Measurements from ENCODE around the gene RABL3.
"Not testable (repeated sequence)": the region's sequence is repeated elsewhere in the genome, so short reads cannot be mapped to it uniquely, and the experiment has no call there.

RABL3 gene

DNA sequence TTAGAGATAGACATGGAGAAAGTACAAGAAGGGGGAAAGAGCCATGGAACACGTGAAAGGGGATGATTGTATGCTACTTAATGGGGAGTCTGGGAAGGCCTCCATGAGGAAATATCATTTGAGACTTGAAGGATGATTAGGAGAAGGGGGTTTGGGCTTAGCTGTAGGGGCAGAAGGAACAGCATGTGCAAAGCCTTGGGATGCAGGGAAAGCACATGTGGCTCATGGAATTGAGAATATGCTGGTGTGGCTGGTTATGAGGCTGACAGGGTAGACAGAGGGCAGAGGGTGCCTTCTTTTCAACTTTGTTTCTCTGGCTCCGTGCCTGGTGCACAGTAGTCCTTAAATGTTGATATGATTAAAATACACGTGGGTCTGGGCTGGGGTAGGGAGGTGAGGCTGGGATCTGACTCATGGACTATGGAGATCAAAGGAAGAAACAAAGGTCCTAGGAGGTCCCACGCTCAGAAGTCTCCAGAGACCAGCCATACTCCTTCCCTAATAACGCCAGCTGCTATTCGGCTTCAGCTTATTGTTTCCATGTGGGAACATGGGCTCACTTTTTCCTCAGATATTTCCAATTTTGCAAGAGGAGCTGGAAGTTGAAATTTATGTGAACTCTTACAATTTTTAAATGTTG is 1.4 kb upstream of the RABL3 start:
- DNase-seq: no peak

- DNase-seq: no peak
Observed at GRCh38 chr3:120742849-120743365, 591 bp upstream of the RABL3 start.

GRCh38 chr3:120741837-120742197 is 499 bp downstream of the RABL3 start:
- DNase-seq: peak; percentile 48

DNA sequence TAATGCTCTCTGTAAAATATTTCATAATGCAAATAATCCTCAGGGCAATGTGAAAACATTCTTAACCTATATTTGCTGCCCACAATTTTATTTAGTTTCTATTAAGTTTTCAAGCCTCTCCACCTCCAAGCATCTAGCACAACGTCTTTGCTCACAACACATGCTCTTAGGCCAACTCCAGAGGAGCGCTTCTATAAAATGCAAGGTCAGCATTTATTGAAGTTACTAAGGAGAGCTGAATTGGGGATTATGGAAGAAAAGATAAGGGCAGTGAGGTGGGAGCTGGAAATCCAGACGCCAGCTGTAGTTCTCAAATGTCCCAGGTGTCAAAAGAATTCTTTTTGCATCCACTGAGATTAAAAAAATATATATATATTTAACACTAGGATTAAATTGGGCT is 996 bp downstream of the RABL3 start:
- DNase-seq: no peak

DNA sequence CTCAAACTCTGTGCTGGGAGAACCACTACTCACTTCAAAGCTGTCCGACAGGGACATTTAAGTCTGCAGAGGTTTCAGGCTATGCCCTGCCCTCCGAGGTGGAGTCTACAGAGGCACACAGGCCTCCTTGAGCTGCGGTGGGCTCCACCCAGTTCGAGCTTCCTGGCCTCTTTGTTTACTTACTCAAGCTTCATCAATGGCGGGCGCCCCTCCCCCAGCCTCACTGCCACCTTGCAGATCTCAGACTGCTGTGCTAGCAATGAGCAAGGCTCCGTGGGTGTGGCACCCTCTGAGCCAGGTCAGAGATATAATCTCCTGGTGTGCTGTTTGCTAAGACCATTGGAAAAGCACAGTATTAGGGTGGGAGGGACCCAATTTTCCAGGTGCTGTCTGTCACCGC is 4.3 kb downstream of the RABL3 start:
- not testable (repeated sequence) for DNase-seq

- no peak for DNase-seq
Observed at GRCh38 chr3:120730576-120731542, 11.5 kb downstream of the RABL3 start.

GRCh38 chr3:120726791-120727190 is 15.5 kb downstream of the RABL3 start:
- DNase-seq: no peak

GRCh38 chr3:120719167-120719834 is 23.0 kb downstream of the RABL3 start:
- not testable (repeated sequence) for DNase-seq

DNA sequence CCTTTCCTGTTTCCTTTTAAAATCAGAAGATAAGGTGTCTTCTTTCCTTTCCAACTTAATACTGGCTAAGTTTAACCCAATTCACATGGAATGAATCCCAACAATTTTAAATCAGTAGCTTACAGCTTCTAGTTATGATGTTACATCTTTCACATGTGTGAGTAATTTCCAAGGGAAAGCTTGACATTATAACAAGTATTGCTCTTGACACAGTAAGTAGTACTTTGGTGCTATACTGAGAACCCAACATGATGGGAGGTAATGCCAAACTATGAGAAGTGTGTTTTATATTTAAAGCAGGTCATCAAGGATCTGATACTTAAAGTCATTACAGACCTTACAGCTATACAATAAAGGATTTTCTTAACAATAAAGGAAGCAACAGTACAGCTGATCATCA is 29.1 kb downstream of the RABL3 start:
- no peak for DNase-seq

DNA sequence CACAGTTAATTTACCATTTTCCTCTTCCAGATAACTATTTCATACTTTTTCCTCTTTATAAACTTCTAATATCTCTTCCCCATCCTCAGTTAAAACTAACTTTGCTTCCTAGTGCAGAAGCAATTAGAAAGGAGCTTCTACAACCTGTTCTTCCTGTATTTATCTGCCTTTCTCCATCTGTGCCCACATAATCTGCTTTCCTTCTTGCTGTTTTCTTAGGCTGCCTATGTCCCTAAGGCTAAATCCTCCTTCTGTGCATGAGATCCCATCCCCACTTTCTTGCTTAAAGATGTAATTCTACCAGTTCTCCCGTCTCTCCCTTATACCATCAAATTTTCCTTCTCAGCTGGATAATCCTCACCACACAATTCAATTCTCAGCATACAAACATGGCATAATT is 31.9 kb downstream of the RABL3 start:
- no peak for DNase-seq

DNA sequence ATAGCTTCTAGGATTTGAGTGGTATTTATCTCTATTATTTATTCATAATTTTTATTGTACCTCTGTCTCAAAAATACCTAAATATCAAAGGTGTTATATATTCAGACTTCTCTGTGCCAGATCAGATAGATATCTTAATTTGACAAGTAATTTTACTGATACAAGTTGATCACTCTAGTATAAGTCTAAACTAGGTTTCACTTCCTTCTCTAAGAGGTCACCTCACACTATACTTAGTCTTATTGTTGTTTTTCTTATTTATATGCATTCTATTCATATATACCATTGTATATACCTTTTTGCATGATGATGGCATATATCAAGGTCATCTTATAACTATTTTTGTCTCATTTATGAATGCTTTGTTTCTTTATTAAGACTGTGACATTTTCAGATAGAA is 33.9 kb downstream of the RABL3 start:
- no peak for DNase-seq

DNA sequence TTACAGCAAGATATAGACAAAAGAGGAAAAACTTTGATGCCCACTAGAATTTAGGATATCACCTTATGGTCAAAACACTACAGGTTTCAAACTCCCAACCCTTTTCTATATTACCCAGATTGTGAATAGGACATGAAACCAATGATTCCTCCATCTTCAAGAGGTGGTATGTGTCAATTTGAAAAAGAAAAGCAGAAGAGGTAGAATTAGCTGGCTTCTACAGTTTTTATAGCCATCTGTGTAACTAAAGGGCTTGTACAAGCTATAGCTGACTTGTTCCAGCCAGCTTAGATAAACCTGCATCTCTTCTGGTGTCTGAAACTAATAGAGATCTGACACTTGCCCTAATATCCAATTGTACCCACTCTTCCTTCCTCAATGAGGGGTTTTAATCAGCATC is 35.4 kb downstream of the RABL3 start:
- no peak for DNase-seq

- DNase-seq: no peak
Observed at GRCh38 chr3:120705884-120706582, 36.3 kb downstream of the RABL3 start.

DNA sequence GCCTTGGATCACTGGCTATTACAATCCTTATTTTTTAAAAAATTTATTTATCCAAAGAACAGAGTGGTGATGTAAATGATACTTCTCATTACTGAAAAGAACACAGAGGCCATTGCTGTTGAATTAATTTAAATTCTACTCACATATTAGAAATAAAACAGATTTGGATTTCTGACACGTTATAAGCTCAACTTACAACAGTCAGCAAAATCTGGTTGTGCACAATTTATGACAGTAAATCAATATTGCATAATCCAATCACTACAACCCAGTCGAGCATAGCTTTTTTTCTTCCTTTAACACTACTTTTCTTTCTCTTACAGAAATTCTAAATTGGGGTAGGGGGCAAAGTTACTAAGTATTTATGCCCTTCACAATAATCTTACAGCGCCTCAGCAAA is 43.0 kb downstream of the RABL3 start:
- DNase-seq: no peak

GRCh38 chr3:120693439-120694171 is 48.7 kb downstream of the RABL3 start:
- peak; percentile 75 for DNase-seq

GRCh38 chr3:120689395-120689794 is 52.9 kb downstream of the RABL3 start:
- no peak for DNase-seq

DNA sequence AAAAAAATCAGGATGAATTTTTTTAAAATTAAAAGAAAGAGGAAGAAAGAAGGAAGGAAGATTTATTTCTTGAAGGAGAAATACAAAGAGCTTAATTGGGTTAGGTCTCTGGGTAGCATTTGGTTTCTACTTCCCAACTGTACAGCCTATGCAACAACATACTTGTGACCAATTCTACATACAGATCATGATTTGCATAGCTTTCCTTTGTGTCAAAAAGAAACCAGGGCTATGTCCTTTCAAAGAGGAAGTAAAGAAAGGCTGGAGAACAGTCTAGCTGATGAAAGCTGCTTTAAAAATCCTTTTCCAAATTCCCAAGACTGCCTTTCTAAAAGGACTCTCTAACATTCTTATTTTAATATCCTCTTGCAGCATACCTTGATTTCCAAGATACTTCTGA is 54.2 kb downstream of the RABL3 start:
- no peak for DNase-seq

DNA sequence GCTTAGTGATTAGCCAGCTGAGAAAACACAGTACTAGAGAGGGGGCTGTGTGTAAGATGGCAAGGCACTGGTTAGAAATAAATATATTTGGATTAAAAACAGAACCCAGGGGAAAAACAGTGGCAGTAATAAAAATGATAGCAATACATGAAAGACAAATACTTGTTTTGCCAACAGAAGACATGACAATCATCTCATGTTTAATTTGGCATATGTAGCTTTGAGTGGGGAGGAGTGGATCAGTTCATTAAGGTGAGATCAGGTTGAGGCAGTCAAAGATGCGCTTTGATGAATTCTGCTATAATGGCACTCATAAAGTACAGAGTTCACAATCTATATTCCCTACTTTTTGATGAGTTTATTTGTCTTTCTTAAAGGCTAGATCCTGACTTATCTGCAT is 56.9 kb downstream of the RABL3 start:
- no peak for DNase-seq

DNA sequence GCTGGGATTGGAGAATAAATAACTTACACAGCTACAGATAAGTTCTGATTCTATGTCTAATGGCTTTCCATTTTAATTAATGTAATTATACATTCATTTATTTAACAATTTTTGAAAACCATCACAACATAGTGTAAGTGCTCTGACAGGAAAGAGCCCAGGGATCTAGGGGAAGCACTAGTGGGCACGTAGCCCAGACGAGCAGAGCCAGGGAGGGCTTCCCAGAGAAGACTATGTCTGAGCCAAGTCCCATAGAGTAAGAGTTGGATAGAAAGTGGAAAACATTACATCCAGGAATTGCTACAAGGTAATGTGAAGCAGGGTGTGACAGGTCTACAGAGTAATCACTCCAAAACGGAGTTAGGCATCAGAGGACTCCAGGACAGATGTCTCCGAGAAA is 57.4 kb downstream of the RABL3 start:
- DNase-seq: no peak

DNA sequence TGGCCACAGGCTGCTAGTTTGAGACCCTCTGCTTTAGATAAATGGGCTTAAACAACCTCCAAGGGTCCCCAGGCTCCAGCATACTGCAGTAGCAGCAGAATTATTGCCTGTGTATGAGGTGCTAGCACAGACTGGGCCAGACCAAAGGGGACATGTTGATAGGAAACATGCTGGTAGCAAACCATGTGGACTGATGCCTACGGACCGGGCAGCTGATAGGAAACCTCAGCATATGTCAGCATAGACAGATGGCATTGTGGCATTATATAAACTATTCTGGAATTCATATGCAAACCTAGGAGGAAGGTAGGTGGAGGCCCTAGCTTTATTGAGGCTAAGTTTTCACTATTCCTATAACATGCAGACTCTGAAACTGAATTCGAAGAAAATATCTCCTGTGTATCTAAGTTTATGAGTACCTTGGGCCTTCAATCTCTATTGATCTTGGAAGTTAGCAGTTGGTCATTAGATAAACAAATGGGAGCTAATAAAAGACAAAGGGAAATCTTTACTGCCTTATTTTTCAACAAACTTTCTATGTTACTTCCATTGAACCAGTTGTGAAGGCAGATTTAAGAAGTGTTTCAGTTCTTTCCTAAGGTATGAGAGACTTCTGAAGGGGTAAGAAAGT is 58.5 kb downstream of the RABL3 start:
- no peak for DNase-seq

GRCh38 chr3:120683213-120683612 is 59.1 kb downstream of the RABL3 start:
- no peak for DNase-seq

Data from NCI-H2029 treated with DMSO at 0.1 percent for 48 hours (cell line).